CD4-positive, alpha-beta T cell (primary cell): Measurements from ENCODE around the gene PDE3A. TPM values are rescaled to one million over a fixed set of nuclear protein-coding genes. Genes with fewer than 3 reads are reported as not detected.

ENCODE experiments used
- ATAC-seq: fragments of 200-7000 bp; cut with Tn5 transposase; one replicate; pipeline ENCODE4 v1.10.0; 2022; ENCODE audit warnings: mild to moderate bottlenecking; ENCODE audit not compliant: poor library complexity
- CTCF ChIA-PET: fragments of 350-600 bp; sonication (Branson Sonifier 250); formaldehyde crosslinking; loops from one replicate; lab custom pipeline; 2021; ENCODE audit warnings: antibody characterized with exemption, inconsistent platforms; lab: Charles Lee
- POLR2A ChIA-PET: fragments of 350-600 bp; sonication (Branson Sonifier 250); formaldehyde crosslinking; loops from one replicate; lab custom pipeline; 2021; ENCODE audit warnings: antibody characterized with exemption, inconsistent platforms; lab: Charles Lee
- DNase-seq, 14 experiments: peaks; one replicate each; pipeline ENCODE4 v3.0.0-alpha.2; 2013 to 2020; ENCODE audit warnings: mixed read lengths in 2 of 14
- H3K27ac ChIP-seq, 2 donors: one replicate each; pipeline versions ENCODE4 v1.5.1 to v1.7.0; 2013; ENCODE audit warnings: low read length in 2 of 2, low read depth in 1 of 2, mild to moderate bottlenecking in 1 of 2
- H3K27me3 ChIP-seq, 2 experiments: 1 replicate in 1 of 2; 2 replicates in 1 of 2; pipeline versions ENCODE4 v1.6.1 to v1.7.0; 2013; ENCODE audit warnings: low read length in 2 of 2, control low read depth in 1 of 2, mild to moderate bottlenecking in 1 of 2, moderate library complexity in 1 of 2; ENCODE audit not compliant: insufficient read depth in 2 of 2, control insufficient read depth in 1 of 2
- H3K36me3 ChIP-seq: one replicate; pipeline ENCODE4 v1.6.1; 2013; ENCODE audit warnings: low read length, control low read depth; ENCODE audit not compliant: insufficient read depth
- H3K4me1 ChIP-seq: one replicate; pipeline ENCODE4 v1.6.1; 2013; ENCODE audit warnings: low read length, control low read depth; ENCODE audit not compliant: insufficient read depth
- H3K4me3 ChIP-seq: one replicate; pipeline ENCODE4 v1.5.1; 2013; ENCODE audit warnings: mild to moderate bottlenecking, low read length, moderate library complexity
- H3K9me3 ChIP-seq, 2 experiments: 1 replicate in 1 of 2; 2 replicates in 1 of 2; pipeline versions ENCODE4 v1.6.1 to v1.7.0; 2013; ENCODE audit warnings: low read length in 2 of 2, mild to moderate bottlenecking in 2 of 2, control low read depth in 1 of 2, moderate library complexity in 1 of 2; ENCODE audit not compliant: control insufficient read depth in 1 of 2, insufficient read depth in 1 of 2
- H3K27ac Mint-ChIP-seq: one replicate; pipeline ENCODE4 v1.8.0; 2020; ENCODE audit warnings: mixed read lengths
- H3K27me3 Mint-ChIP-seq: one replicate; pipeline ENCODE4 v1.8.0; 2021; ENCODE audit warnings: mixed read lengths
- H3K36me3 Mint-ChIP-seq: one replicate; pipeline ENCODE4 v1.8.0; 2021; ENCODE audit warnings: low read depth, mixed read lengths
- H3K4me1 Mint-ChIP-seq: one replicate; pipeline ENCODE4 v1.8.0; 2021; ENCODE audit warnings: low read depth, mixed read lengths
- H3K4me3 Mint-ChIP-seq: one replicate; pipeline ENCODE4 v1.8.0; 2020; ENCODE audit warnings: mild to moderate bottlenecking, mixed read lengths
- H3K9me3 Mint-ChIP-seq: one replicate; pipeline ENCODE4 v1.8.0; 2020; ENCODE audit warnings: mixed read lengths
- CTCF ChIP-seq: fragments of 200-600 bp; IDR thresholded peaks from one replicate; pipeline ENCODE4 v1.8.0; 2022; ENCODE audit warnings: antibody characterized with exemption, mild to moderate bottlenecking
- intact Hi-C, 2 experiments: fragments of 100-400 bp; cut with DNase I in 1 of 2; cut with micrococcal nuclease in 1 of 2; formaldehyde crosslinking; loops; one replicate each; pipeline versions ENCODE4 v1.15.1 to v1.9.0; 2023 to 2025; cut with DNase I, micrococcal nuclease
- total RNA-seq, 174 experiments: library from RNA in 2 of 174; stranded (reverse) in 2 of 174; gene quantifications; one replicate each; pipeline ENCODE4 v1.2.3 and lab custom pipeline; 2021 to 2026

The PDE3A gene
- total RNA-seq, 2 experiments from 2014 or later = not detected

GRCh38 chr12:20555015-20555414 lies 186.7 kb downstream of the PDE3A start:
- no peak for ATAC-seq

GRCh38 chr12:20555771-20556170 lies 187.4 kb downstream of the PDE3A start:
- no peak for TF ChIP-seq CTCF
- ChIA-PET CTCF (no interaction called here), POLR2A (interaction anchor here (0.6 kb wide), 1 partner anchor 1186 kb away, joined by 3 read pairs; no protein-coding TSS in a partner anchor)
- Histone ChIP-seq H3K4me3 (no peak overlapping the region), H3K4me1 (no peaks in the 10 kb centered on the region), H3K27me3 (no peaks in the 10 kb centered on the region), H3K27ac (no peak overlapping the region), H3K36me3 (no peaks in the 10 kb centered on the region), H3K9me3 (peaks cover 0 to 13% of the 10 kb centered on the region in 2 experiments)
- no peaks in the 10 kb centered on the region for H3K9me3 Mint-ChIP-seq
- no peaks in the 10 kb centered on the region for H3K27me3 Mint-ChIP-seq
- no peak for DNase-seq
- no peak overlapping the region for H3K4me3 Mint-ChIP-seq
- no peak for ATAC-seq
- no peaks in the 10 kb centered on the region for H3K4me1 Mint-ChIP-seq
- H3K27ac Mint-ChIP-seq = no peak overlapping the region
- intact Hi-C loops = no loop called here
- H3K36me3 Mint-ChIP-seq = no peaks in the 10 kb centered on the region

More at GRCh38 chr12:20555015-20555414, 186.7 kb downstream of the PDE3A start:
- TF ChIP-seq CTCF = no peak
- intact Hi-C loops = no loop called here
- peaks cover 0 to 12% of the 10 kb centered on the region in 2 experiments for H3K9me3 ChIP-seq
- no peaks in the 10 kb centered on the region for H3K4me1 Mint-ChIP-seq
- H3K27me3 Mint-ChIP-seq = no peaks in the 10 kb centered on the region
- no peaks in the 10 kb centered on the region for H3K36me3 ChIP-seq
- no peaks in the 10 kb centered on the region for H3K36me3 Mint-ChIP-seq
- H3K27ac Mint-ChIP-seq = no peak overlapping the region
- DNase-seq = no peak
- H3K27ac ChIP-seq = no peak overlapping the region
- H3K27me3 ChIP-seq = no peaks in the 10 kb centered on the region
- no peaks in the 10 kb centered on the region for H3K9me3 Mint-ChIP-seq
- ChIA-PET POLR2A (no interaction called here), CTCF (no interaction called here)
- H3K4me3 Mint-ChIP-seq = no peak overlapping the region
- no peak overlapping the region for H3K4me3 ChIP-seq
- H3K4me1 ChIP-seq = no peaks in the 10 kb centered on the region

- Mint-ChIP-seq H3K4me3 (no peak overlapping the region), H3K4me1 (no peaks in the 10 kb centered on the region), H3K27ac (no peak overlapping the region), H3K36me3 (no peaks in the 10 kb centered on the region), H3K9me3 (no peaks in the 10 kb centered on the region), H3K27me3 (no peaks in the 10 kb centered on the region)
- H3K9me3 ChIP-seq = peaks cover 0 to 10% of the 10 kb centered on the region in 2 experiments
- intact Hi-C loops = no loop called here
- H3K27ac ChIP-seq = no peak overlapping the region
- H3K4me3 ChIP-seq = no peak overlapping the region
- ATAC-seq = no peak
- POLR2A ChIA-PET = no interaction called here
- H3K27me3 ChIP-seq = no peaks in the 10 kb centered on the region
- CTCF ChIA-PET = no interaction called here
- no peak for DNase-seq
- no peaks in the 10 kb centered on the region for H3K4me1 ChIP-seq
- no peak for TF ChIP-seq CTCF
- no peaks in the 10 kb centered on the region for H3K36me3 ChIP-seq
These were observed 188.8 kb downstream of the PDE3A start for GRCh38 chr12:20557096-20557495.
